22Rv1 (cell line): ENCODE measurements around the gene LRFN3.
"Not testable (repeated sequence)": the region's sequence is repeated elsewhere in the genome, so short reads cannot be mapped to it uniquely, and the experiment has no call there.

Experiments used
- H3K27ac ChIP-seq: fragments of 450-650 bp; 2 replicates; pipeline ENCODE4 v1.5.1; 2017
- ZFX ChIP-seq: fragments of 450-650 bp; IDR thresholded peaks from 2 replicates; pipeline ENCODE4 v1.6.1; 2017; ENCODE audit warnings: antibody characterized with exemption, borderline replicate concordance
- TF ChIP-seq, protein P1 (sequence below): fragments of 450-650 bp; IDR thresholded peaks from 2 replicates; pipeline ENCODE4 v1.5.1; 2017; ENCODE audit warnings: mild to moderate bottlenecking

LRFN3 gene, protein sequence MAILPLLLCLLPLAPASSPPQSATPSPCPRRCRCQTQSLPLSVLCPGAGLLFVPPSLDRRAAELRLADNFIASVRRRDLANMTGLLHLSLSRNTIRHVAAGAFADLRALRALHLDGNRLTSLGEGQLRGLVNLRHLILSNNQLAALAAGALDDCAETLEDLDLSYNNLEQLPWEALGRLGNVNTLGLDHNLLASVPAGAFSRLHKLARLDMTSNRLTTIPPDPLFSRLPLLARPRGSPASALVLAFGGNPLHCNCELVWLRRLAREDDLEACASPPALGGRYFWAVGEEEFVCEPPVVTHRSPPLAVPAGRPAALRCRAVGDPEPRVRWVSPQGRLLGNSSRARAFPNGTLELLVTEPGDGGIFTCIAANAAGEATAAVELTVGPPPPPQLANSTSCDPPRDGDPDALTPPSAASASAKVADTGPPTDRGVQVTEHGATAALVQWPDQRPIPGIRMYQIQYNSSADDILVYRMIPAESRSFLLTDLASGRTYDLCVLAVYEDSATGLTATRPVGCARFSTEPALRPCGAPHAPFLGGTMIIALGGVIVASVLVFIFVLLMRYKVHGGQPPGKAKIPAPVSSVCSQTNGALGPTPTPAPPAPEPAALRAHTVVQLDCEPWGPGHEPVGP

DNA sequence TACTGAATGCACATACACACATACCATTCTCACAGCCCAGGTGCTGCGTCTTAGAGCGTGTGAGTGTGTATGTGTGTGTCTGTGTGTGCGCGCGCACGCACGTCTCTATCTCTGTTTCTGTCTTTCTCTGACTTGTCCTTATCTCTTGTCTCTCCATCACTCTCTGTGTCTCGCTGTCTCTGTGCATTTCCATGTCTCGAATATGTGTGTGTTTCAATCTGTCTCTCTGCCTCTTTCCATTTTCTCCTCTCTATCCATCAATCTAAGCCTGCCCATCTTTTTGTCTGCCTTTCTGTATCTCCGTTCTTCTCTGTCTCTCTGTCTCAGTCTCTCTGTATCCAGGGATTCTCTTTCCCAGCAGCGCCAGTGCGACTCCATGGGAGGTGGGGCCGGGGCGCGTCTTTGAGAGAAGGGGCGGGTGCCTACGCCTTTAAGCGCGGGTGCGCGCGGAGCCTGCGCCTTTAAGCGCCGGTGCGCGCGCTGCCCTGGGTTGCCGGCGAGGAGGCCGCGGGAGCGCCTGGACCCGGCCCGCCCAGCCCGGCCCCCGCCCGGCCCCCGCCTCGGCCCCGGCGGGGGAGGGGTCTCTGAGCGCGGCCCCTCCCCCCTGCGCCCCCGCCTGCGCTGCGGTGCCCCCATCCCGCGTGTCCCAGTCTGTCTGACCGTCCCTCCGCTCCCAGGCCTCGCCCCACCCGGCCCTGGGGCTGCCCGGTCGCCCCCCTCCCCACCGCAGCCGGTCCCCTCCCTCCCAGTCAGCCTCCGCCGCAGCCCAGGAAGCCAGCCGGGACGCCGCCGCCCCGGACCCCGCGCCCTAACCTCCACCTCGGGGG, at the start of gene LRFN3:
Gene LRFN3 (plus strand): TSS at position 464 of the 827 bp plus-strand sequence. CDS start 3,052 bp downstream, outside the sequence.
- TF ChIP-seq, protein P1, sequence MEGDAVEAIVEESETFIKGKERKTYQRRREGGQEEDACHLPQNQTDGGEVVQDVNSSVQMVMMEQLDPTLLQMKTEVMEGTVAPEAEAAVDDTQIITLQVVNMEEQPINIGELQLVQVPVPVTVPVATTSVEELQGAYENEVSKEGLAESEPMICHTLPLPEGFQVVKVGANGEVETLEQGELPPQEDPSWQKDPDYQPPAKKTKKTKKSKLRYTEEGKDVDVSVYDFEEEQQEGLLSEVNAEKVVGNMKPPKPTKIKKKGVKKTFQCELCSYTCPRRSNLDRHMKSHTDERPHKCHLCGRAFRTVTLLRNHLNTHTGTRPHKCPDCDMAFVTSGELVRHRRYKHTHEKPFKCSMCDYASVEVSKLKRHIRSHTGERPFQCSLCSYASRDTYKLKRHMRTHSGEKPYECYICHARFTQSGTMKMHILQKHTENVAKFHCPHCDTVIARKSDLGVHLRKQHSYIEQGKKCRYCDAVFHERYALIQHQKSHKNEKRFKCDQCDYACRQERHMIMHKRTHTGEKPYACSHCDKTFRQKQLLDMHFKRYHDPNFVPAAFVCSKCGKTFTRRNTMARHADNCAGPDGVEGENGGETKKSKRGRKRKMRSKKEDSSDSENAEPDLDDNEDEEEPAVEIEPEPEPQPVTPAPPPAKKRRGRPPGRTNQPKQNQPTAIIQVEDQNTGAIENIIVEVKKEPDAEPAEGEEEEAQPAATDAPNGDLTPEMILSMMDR = no peak
- H3K27ac ChIP-seq = peak within 1 kb of the TSS; percentile 55

DNA sequence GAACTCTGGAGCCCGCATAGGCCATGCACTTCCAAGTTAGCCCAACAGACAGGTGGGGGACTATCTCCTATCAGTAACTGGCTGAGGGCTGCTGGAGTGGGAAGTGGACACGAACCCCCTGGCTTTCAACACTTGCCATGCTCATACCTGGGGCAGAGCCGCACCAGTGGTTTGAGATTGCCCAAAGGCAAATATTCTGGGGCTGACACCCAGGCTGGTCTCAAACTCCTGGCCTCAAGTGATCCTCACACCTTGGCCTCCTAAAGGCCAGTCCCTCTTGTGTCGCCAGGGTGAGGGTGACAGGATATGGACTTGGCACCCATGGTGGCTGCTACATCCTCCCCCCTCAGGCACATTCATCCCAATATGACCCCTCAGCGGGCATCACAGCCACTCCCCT, 49.0 kb upstream of the LRFN3 start:
- TF ChIP-seq, protein P1 = no peak
- no peak for TF ChIP-seq ZFX
- no peak overlapping the region for H3K27ac ChIP-seq

DNA sequence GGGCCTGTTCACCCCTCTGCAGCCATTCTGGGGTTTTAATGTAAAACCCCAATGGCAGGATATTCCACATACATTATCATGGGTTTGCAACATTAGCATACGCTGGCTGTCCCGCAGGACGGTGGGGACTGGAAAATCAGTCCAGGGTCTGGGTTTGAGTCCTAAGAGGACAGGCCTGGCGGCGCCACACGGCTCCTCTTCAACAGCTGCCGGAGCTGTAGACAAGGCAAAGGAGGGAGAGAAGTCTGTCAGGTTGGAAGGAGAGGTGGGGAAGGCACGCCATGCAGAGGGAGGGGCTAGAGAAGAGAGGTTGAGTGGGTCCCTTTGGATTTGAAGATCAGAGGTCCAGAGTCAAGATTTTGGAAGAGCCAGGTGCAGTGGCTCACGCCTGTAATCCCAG, 47.8 kb upstream of the LRFN3 start:
- no peak overlapping the region for H3K27ac ChIP-seq
- no peak for TF ChIP-seq ZFX
- TF ChIP-seq, protein P1 = no peak

DNA sequence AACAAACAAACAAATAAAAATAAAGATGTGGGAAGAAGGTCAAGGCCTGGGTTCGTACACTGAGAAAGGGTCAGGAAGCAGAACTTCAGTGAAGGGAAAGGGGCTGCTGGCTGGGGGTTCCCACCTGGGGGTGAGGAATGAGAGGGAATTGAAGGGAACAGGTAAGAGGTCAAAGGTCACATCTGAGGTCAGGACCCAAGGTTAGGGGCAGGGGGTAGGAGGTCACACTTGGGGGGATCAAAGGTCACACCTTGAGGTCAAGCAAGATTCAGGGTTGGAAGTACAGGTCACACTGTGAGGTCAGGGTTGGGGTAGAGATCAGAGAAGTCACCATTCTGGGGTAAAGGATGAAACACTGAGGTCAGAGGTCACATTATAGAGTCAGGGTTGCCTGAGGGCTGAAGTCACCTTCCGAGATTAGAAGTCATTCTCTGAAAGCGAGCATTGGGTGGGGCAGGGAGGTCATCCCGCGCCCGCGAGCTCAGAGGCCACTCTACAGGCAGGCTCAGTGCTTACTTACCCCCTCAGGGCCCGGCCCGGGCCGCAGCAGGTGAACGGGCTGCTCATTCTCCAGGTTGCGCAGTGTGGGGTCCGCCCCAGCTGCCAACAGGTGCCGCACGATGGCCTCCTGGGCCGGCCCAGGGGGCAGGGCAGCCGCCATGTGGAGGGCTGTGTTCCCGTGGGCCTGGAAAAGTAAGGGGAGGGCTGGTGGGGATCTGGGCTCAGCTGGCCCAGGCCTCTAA, 46.6 kb upstream of the LRFN3 start:
- TF ChIP-seq, protein P1 = no peak
- no peak for TF ChIP-seq ZFX
- no peak overlapping the region for H3K27ac ChIP-seq

DNA sequence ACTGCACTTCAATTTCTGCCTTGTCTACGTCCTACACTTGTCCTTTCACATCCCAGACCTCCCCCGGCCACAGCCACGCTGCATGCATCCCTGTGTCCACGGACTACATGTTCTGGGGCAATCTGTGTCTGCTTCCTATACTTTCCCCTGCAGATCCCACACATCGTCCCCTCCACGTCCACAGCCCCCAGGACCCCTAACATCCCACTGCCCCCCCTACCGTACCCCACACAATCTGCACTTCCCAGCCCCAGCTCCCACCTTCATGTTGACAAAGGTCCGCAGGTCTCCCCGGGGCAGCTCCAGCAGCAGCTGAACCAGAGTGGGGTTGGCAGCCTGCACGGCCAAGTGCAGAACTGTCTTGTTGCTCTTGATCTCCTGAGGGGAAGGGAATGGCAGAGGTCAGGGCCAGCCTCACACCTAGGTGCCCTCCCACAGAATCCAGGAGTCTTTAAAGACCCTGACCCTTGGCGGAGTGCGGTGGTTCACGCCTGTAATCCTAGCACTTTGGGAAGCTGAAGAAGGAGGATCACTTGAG, 46.0 kb upstream of the LRFN3 start:
- TF ChIP-seq, protein P1 = no peak
- TF ChIP-seq ZFX = no peak
- H3K27ac ChIP-seq = no peak overlapping the region

DNA sequence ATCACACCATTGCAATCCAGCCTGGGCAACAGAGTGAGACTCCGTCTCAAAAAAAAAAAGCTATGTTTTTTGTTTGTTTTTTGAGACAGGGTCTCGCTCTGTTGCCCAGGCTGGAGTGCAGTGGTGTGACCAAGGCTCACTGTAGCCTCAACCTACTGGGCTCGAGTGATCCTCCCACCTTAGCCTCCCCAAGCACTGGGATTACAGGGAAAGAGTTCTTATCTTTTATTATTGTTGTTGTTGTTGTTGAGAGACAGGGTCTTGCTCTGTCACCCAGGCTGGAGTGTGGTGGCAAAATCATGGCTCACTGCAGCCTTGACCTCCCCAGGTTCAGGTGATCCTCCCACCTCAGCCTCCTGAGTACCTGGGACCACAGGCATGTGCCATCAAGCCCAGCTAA, 44.4 kb upstream of the LRFN3 start:
- not testable (repeated sequence) for H3K27ac ChIP-seq

DNA sequence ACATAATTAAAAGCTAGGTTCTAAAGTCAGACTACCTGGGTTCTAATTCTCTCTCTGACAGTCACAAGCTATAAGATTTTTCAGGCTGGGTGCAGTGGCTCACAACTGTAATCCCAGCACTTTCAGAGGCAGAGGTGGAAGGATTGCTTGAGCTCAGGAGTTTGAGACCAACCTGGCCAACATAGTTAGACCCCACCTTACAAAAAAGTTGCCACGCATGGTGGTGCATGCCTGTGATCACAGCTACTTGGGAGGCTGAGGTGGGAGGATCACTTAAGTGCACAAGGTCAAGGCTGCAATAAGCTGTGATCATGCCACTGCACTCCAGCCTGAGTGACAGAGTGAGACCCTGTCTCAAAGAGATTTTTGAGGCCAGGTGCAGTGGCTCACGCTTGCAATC, 41.8 kb upstream of the LRFN3 start:
- no peak overlapping the region for H3K27ac ChIP-seq
- TF ChIP-seq, protein P1 = no peak
- TF ChIP-seq ZFX = no peak
